ENCODE measurements around the gene FBXO2.

GRCh38 chr1:11697893-11698210, 43.6 kb upstream of the FBXO2 start:
- TF ChIP-seq EZH2 (optimal IDR thresholded peaks at IDR 0.05; ENCODE audit: low read depth, low read length): no peak
- no peak for TF ChIP-seq CTCF (IDR thresholded peaks at IDR 0.05; ENCODE audit: low read length)
- TF ChIP-seq EZH2phosphoT487 (IDR thresholded peaks at IDR 0.05; ENCODE audit: low read length): no peak

Measured in MM.1S (cell line).